GM12878 (cell line): ENCODE data around the gene BSCL2. TPM values are rescaled to one million over a fixed set of nuclear protein-coding genes. Genes with fewer than 3 reads are reported as not detected.

Source experiments
- ATAC-seq: fragments of 200-7000 bp; cut with Tn5 transposase; 3 replicates; pipeline ENCODE4 v1.9.1; 2020; ENCODE audit warnings: mild to moderate bottlenecking, moderate library complexity
- BruUV-seq: library from RNA; stranded (reverse); fragments of 400-500 nt; replicated peaks from 2 replicates; lab custom pipeline; 2021; lab: Mats Ljungman, UMichigan
- CTCF ChIA-PET: fragments of 300-600 bp; sonication (Branson Sonifier 250); formaldehyde crosslinking; extraction: SDS; loops from one replicate; lab custom pipeline; 2021; ENCODE audit warnings: inconsistent platforms; lab: Yijun Ruan, JAX
- POLR2A ChIA-PET: fragments of 350-600 bp; formaldehyde crosslinking; extraction: SDS; loops from one replicate; lab custom pipeline; 2021; ENCODE audit warnings: inconsistent platforms; lab: Charles Lee
- RAD21 ChIA-PET: fragments of 300-600 bp; sonication (Branson Sonifier 250); formaldehyde crosslinking; loops from one replicate; lab custom pipeline; 2023; ENCODE audit warnings: antibody characterized with exemption; ENCODE audit not compliant: unreplicated experiment; lab: Charles Lee
- SMC1A ChIA-PET: fragments of 300-600 bp; sonication (Branson Sonifier 250); formaldehyde crosslinking; loops from one replicate; lab custom pipeline; 2023; ENCODE audit not compliant: unreplicated experiment, uncharacterized antibody; lab: Charles Lee
- DNase-seq: peaks from one replicate; pipeline ENCODE4 v3.0.0-alpha.2; 2011; ENCODE audit warnings: low read depth, low spot score
- FAIRE-seq: peaks from 3 replicates; lab custom pipeline; 2011; peaks lifted over from hg19 to GRCh38; lab: Jason Lieb, UNC
- H2AFZ ChIP-seq: 2 replicates; pipeline ENCODE4 v1.6.0; 2011; ENCODE audit warnings: low read depth, low read length, control low read depth; ENCODE audit not compliant: control insufficient read depth
- H3K27ac ChIP-seq: 2 replicates; pipeline ENCODE4 v1.5.1; 2011; ENCODE audit warnings: control low read depth; ENCODE audit not compliant: control insufficient read depth, insufficient read depth
- H3K27me3 ChIP-seq, 2 experiments: replicated peaks in 1 of 2; 2 replicates each; pipeline versions ENCODE4 v1.6.0 to v1.6.1; 2011; ENCODE audit warnings: low read length in 1 of 2; ENCODE audit not compliant: control insufficient read depth in 2 of 2, insufficient read depth in 2 of 2
- H3K36me3 ChIP-seq, 2 experiments: 2 replicates each; pipeline ENCODE4 v1.5.1; 2011; ENCODE audit warnings: low read length in 1 of 2; ENCODE audit not compliant: control insufficient read depth in 2 of 2, insufficient read depth in 2 of 2
- H3K4me1 ChIP-seq: 2 replicates; pipeline ENCODE4 v1.6.1; 2011; ENCODE audit warnings: mild to moderate bottlenecking, low read length, moderate library complexity, mixed read lengths; ENCODE audit not compliant: control insufficient read depth, insufficient read depth
- H3K4me2 ChIP-seq: 2 replicates; pipeline ENCODE4 v1.6.0; 2011; ENCODE audit warnings: control low read depth; ENCODE audit not compliant: control insufficient read depth, insufficient read depth
- H3K4me3 ChIP-seq: fragments of 200-600 bp; sonication (generic); 2 replicates; pipeline ENCODE4 v1.5.1; 2016
- H3K79me2 ChIP-seq: 2 replicates; pipeline ENCODE4 v1.6.0; 2011; ENCODE audit warnings: low read length; ENCODE audit not compliant: control insufficient read depth, insufficient read depth
- H3K9ac ChIP-seq: 2 replicates; pipeline ENCODE4 v1.8.0; 2011; ENCODE audit warnings: low read length, control low read depth, mixed read lengths; ENCODE audit not compliant: control insufficient read depth, insufficient read depth
- H3K9me3 ChIP-seq: replicated peaks from 3 replicates; pipeline ENCODE4 v1.5.1; 2011; ENCODE audit warnings: mild to moderate bottlenecking, low read length; ENCODE audit not compliant: control insufficient read depth, insufficient read depth
- H4K20me1 ChIP-seq: 2 replicates; pipeline ENCODE4 v1.6.0; 2011; ENCODE audit not compliant: control insufficient read depth, insufficient read depth
- ASH2L ChIP-seq: fragments of 300-600, 200-600 bp; sonication (generic); IDR thresholded peaks from 2 replicates; pipeline ENCODE4 v1.6.1; 2017; ENCODE audit warnings: low read depth, mild to moderate bottlenecking, borderline replicate concordance
- CBX5 ChIP-seq: sonication (generic); IDR thresholded peaks from 2 replicates; pipeline ENCODE4 v1.6.1; 2016; ENCODE audit warnings: low read depth, moderate library complexity, mild to moderate bottlenecking, inconsistent platforms
- CEBPB ChIP-seq, 2 experiments: fragments of 150-350 bp in 1 of 2; IDR thresholded peaks; 2 replicates each; pipeline ENCODE4 v1.6.1; 2012 to 2014; ENCODE audit warnings: low read depth in 2 of 2, low read length in 2 of 2, borderline replicate concordance in 1 of 2, inconsistent platforms in 1 of 2
- CREB1 ChIP-seq: IDR thresholded peaks from 2 replicates; pipeline ENCODE4 v1.6.1; 2012; ENCODE audit warnings: low read depth, mild to moderate bottlenecking, inconsistent platforms
- EED ChIP-seq: sonication (generic); IDR thresholded peaks from 2 replicates; pipeline ENCODE4 v1.6.1; 2016; ENCODE audit warnings: antibody characterized with exemption, low read depth
- IRF4 ChIP-seq: IDR thresholded peaks from 2 replicates; pipeline ENCODE4 v1.6.1; 2011; ENCODE audit warnings: low read depth, low read length
- LARP7 ChIP-seq: fragments of 450-650 bp; IDR thresholded peaks from 2 replicates; pipeline ENCODE4 v1.6.1; 2017; ENCODE audit warnings: mild to moderate bottlenecking
- MXI1 ChIP-seq: fragments of 150-350 bp; IDR thresholded peaks from 2 replicates; pipeline ENCODE4 v1.6.1; 2011; ENCODE audit warnings: low read depth, mild to moderate bottlenecking, inconsistent platforms, low read length, improper control_type of control experiment
- RUNX3 ChIP-seq: IDR thresholded peaks from 2 replicates; pipeline ENCODE4 v1.6.1; 2012; ENCODE audit warnings: low read length, inconsistent platforms
- SMARCA5 ChIP-seq: fragments of 450-650 bp; IDR thresholded peaks from 2 replicates; pipeline ENCODE4 v1.6.1; 2017; ENCODE audit warnings: mild to moderate bottlenecking
- WGBS: methylation state at CpG from one replicate; pipeline ENCODE4 v1.1.6; 2016; ENCODE audit warnings: low lambda C conversion rate; ENCODE audit not compliant: insufficient replicate concordance, insufficient coverage; ENCODE audit errors: missing lambda C conversion rate; 5-methylcytosine and 5-hydroxymethylcytosine counted together
- in situ Hi-C: fragments of 300-500 bp; cut with MboI; formaldehyde crosslinking; loops from 9 replicates; pipeline ENCODE4 v1.14.3; 2018; ENCODE audit warnings: mixed read lengths
- intact Hi-C: fragments of 100-400 bp; cut with micrococcal nuclease; formaldehyde crosslinking; loops from one replicate; pipeline ENCODE4 v1.14.2; 2022; ENCODE audit not compliant: unreplicated experiment
- polyA plus RNA-seq, 11 experiments: library from polyadenylated mRNA; depleted of rRNA in 4 of 11; unstranded in 6 of 11; stranded (reverse) in 5 of 11; fragments of >200 nt; fragmentation: Nextera tagmentation in 4 of 11; fragmentation: Illumina TruSeq in 1 of 11; extraction: Ambion mirVana in 4 of 11; extraction: Trizol in 1 of 11; gene quantifications; 1 replicate in 1 of 11; 2 replicates in 10 of 11; pipeline versions ENCODE4 v1.2.1 to v1.2.3, GENCODE V29; 2011 to 2016; ENCODE audit warnings: inconsistent platforms in 2 of 11, missing spikeins in 2 of 11, low read depth in 1 of 11
- total RNA-seq, 4 experiments: library from RNA; depleted of rRNA in 3 of 4; stranded (reverse); fragments of >200 nt in 3 of 4; fragmentation: Illumina TruSeq in 1 of 4; extraction: Trizol in 1 of 4; gene quantifications; 2 replicates each; pipeline versions ENCODE4 v1.2.1 to v1.2.3, GENCODE V29; 2013 to 2021
- TF ChIP-seq, protein P1 (sequence below): fragments of 450-650 bp; IDR thresholded peaks from 2 replicates; pipeline ENCODE4 v1.6.1; 2017; ENCODE audit warnings: mild to moderate bottlenecking, moderate library complexity
- TF ChIP-seq, protein P2 (sequence below): IDR thresholded peaks from 2 replicates; pipeline ENCODE4 v1.6.1; 2011; ENCODE audit warnings: borderline replicate concordance, low read depth, mild to moderate bottlenecking, moderate library complexity, low read length; ENCODE audit not compliant: insufficient read depth, poor library complexity, severe bottlenecking

Gene BSCL2
- total and polyA plus RNA-seq, 10 of the 15 experiments (the other 5 are each of a cell fraction or from before 2014, with no cell fraction given), result 12.3 to 57.9 (median 21.8) TPM

DNA sequence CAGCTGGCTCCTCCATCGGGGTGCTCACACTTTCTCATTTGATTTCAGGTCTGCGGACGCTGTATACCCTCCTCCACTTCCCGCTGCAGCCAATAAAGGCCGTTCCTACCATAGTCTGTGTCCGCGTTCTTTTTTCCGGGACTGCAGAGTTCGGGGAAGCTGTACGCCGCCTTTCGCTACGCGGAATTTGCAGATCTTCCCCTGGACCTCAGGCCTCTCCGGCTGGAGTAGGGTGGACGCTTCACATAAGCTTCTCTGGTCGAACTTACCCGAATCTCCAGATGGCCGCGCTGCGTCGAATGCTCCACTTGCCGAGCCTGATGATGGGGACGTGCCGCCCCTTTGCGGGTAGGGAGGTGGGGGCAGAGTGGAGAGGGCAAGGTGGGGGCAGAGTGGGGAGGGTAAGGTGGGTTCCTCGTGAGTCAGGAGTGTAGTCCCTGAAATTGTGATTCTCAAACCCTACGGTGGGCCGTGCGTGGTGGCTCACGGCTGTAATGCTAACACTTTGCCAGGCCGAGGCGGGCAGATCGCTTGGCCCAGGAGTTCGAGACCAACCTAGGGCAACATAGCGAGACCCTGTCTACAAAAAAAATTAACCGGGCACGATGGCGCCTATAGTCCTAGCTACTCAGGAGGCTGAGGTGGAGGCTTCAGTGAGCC lies 41.5 kb downstream of the BSCL2 start:
- DNase-seq, result no peak
- H3K9ac ChIP-seq, result peak overlapping the region; percentile 96
- intact Hi-C loops, result no loop called here
- ChIA-PET SMC1A (interaction anchor here (0.8 to 3.4 kb wide), 20 partner anchors 9 to 195 kb away, joined by 3 to 41 read pairs (median 4); partner anchors contain the start of genes B3GAT3, GANAB, HNRNPUL2 and INTS5), RAD21 (interaction anchor here (0.6 to 2.7 kb wide), 32 partner anchors 8 to 241 kb away, joined by 3 to 26 read pairs (median 4); partner anchors contain the start of genes B3GAT3, EEF1G, GANAB and HNRNPUL2), POLR2A (interaction anchor here (0.6 to 16.2 kb wide), 36 partner anchors 12 to 542 kb away, joined by 3 to 295 read pairs (median 5); partner anchors contain the start of genes B3GAT3, EEF1G, GANAB and HNRNPUL2), CTCF (interaction anchor here (0.6 to 2.1 kb wide), 15 partner anchors 9 to 241 kb away, joined by 3 to 11 read pairs (median 4); partner anchors contain the start of genes B3GAT3, HNRNPUL2, INTS5 and LRRN4CL)
- 1% methylated on average over 39 of the region's 39 CpGs for WGBS
- peaks cover 14% of the 10 kb centered on the region for H3K4me1 ChIP-seq
- no peaks in the 10 kb centered on the region for H3K9me3 ChIP-seq
- BruUV-seq, result no TSS peak
- peaks cover 56% of the 10 kb centered on the region for H3K79me2 ChIP-seq
- peak overlapping the region; percentile 95 for H3K4me2 ChIP-seq
- H3K36me3 ChIP-seq, result peaks cover 5 to 12% of the 10 kb centered on the region in 2 experiments
- no peaks in the 10 kb centered on the region for H4K20me1 ChIP-seq
- FAIRE-seq, result peak; percentile 56
- H3K27me3 ChIP-seq, result no peaks in the 10 kb centered on the region
- peak overlapping the region; percentile 23; the same call in 1 of the 2 replicates for H2AFZ ChIP-seq
- TF ChIP-seq LARP7 (0 out of 2 replicates have a peak, but pooled peaks have one; percentile 13), IRF4 (no peak), EED (0 out of 2 replicates have a peak, but pooled peaks have one; percentile 6), CBX5 (no peak), SMARCA5 (0 out of 2 replicates have a peak, but pooled peaks have one; percentile 3), RUNX3 (peak; percentile 44; the same call in 1 of the 2 replicates), CREB1 (peak; percentile 5; the same call in 1 of the 2 replicates), ASH2L (no peak), CEBPB (IDR thresholded peaks at IDR 0.05; ENCODE audit: borderline replicate concordance in 1 of 2, low read depth in 2 of 2, low read length in 2 of 2) (no peak), MXI1 (peak; percentile 57; the same call in 1 of the 2 replicates)
- TF ChIP-seq, protein P1, sequence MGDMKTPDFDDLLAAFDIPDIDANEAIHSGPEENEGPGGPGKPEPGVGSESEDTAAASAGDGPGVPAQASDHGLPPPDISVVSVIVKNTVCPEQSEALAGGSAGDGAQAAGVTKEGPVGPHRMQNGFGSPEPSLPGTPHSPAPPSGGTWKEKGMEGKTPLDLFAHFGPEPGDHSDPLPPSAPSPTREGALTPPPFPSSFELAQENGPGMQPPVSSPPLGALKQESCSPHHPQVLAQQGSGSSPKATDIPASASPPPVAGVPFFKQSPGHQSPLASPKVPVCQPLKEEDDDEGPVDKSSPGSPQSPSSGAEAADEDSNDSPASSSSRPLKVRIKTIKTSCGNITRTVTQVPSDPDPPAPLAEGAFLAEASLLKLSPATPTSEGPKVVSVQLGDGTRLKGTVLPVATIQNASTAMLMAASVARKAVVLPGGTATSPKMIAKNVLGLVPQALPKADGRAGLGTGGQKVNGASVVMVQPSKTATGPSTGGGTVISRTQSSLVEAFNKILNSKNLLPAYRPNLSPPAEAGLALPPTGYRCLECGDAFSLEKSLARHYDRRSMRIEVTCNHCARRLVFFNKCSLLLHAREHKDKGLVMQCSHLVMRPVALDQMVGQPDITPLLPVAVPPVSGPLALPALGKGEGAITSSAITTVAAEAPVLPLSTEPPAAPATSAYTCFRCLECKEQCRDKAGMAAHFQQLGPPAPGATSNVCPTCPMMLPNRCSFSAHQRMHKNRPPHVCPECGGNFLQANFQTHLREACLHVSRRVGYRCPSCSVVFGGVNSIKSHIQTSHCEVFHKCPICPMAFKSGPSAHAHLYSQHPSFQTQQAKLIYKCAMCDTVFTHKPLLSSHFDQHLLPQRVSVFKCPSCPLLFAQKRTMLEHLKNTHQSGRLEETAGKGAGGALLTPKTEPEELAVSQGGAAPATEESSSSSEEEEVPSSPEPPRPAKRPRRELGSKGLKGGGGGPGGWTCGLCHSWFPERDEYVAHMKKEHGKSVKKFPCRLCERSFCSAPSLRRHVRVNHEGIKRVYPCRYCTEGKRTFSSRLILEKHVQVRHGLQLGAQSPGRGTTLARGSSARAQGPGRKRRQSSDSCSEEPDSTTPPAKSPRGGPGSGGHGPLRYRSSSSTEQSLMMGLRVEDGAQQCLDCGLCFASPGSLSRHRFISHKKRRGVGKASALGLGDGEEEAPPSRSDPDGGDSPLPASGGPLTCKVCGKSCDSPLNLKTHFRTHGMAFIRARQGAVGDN, result peak; percentile 33; the same call in 1 of the 2 replicates
- TF ChIP-seq, protein P2, sequence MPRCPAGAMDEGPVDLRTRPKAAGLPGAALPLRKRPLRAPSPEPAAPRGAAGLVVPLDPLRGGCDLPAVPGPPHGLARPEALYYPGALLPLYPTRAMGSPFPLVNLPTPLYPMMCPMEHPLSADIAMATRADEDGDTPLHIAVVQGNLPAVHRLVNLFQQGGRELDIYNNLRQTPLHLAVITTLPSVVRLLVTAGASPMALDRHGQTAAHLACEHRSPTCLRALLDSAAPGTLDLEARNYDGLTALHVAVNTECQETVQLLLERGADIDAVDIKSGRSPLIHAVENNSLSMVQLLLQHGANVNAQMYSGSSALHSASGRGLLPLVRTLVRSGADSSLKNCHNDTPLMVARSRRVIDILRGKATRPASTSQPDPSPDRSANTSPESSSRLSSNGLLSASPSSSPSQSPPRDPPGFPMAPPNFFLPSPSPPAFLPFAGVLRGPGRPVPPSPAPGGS, result peak; percentile 6
- TF ChIP-seq, all 136 proteins: peak for 8
- peak; percentile 47 for ATAC-seq
- H3K4me3 ChIP-seq, result peak overlapping the region; percentile 95
- in situ Hi-C loops, result no loop called here
- peak overlapping the region; percentile 95 for H3K27ac ChIP-seq
